HepG2 (cell line): ENCODE measurements around the gene ESYT1. TPM values are rescaled to one million over a fixed set of nuclear protein-coding genes. Genes with fewer than 3 reads are reported as not detected.
A peak's percentile ranks its signal among the peaks of the same experiment; 100 is the strongest.

Experiments
- AKNA ChIP-seq: sonication (generic); formaldehyde crosslinking; IDR thresholded peaks from 2 replicates; pipeline ENCODE4 v1.4.0; 2020; ENCODE audit warnings: missing genetic modification reagents, borderline replicate concordance
- CEBPB ChIP-seq: IDR thresholded peaks from 2 replicates; pipeline ENCODE4 v1.6.1; 2011; ENCODE audit warnings: low read depth, low read length, improper control_type of control experiment, borderline replicate concordance
- CSRNP1 ChIP-seq: sonication (generic); formaldehyde crosslinking; IDR thresholded peaks from 2 replicates; pipeline ENCODE4 v1.8.1; 2023; ENCODE audit warnings: mild to moderate bottlenecking, missing genetic modification reagents
- ESRRA ChIP-seq: sonication (generic); formaldehyde crosslinking; IDR thresholded peaks from 2 replicates; pipeline ENCODE4 v1.5.1; 2020; ENCODE audit warnings: mild to moderate bottlenecking, low read depth, missing genetic modification reagents
- MAX ChIP-seq: IDR thresholded peaks from 2 replicates; pipeline ENCODE4 v1.6.1; 2012; ENCODE audit warnings: inconsistent platforms
- NFIB ChIP-seq: sonication (generic); formaldehyde crosslinking; IDR thresholded peaks from 2 replicates; pipeline ENCODE4 v1.9.0; 2021; ENCODE audit warnings: missing genetic modification reagents, mild to moderate bottlenecking, borderline replicate concordance
- RAD51 ChIP-seq: fragments of 450-650 bp; IDR thresholded peaks from 2 replicates; pipeline ENCODE4 v1.6.1; 2016; ENCODE audit warnings: borderline replicate concordance
- SRY ChIP-seq: sonication (generic); formaldehyde crosslinking; IDR thresholded peaks from 2 replicates; pipeline ENCODE4 v1.8.0; 2022; ENCODE audit warnings: mild to moderate bottlenecking, missing genetic modification reagents
- ZNF318 ChIP-seq: sonication (generic); formaldehyde crosslinking; IDR thresholded peaks from 2 replicates; pipeline ENCODE4 v1.4.0; 2020; ENCODE audit warnings: mild to moderate bottlenecking, missing genetic modification reagents
- ZNF335 ChIP-seq: sonication (generic); formaldehyde crosslinking; IDR thresholded peaks from 2 replicates; pipeline ENCODE4 v1.4.0; 2020; ENCODE audit warnings: missing genetic modification reagents
- ZNF33B ChIP-seq: sonication (generic); formaldehyde crosslinking; IDR thresholded peaks from 2 replicates; pipeline ENCODE4 v1.5.1; 2020; ENCODE audit warnings: mild to moderate bottlenecking, missing genetic modification reagents
- ZNF878 ChIP-seq: sonication (generic); formaldehyde crosslinking; IDR thresholded peaks from 2 replicates; pipeline ENCODE4 v1.8.1; 2023; ENCODE audit warnings: mild to moderate bottlenecking, missing genetic modification reagents, moderate library complexity
- polyA plus RNA-seq, 8 experiments: library from polyadenylated mRNA; depleted of rRNA in 3 of 8; stranded (reverse) in 7 of 8; unstranded in 1 of 8; fragments of >200 nt; fragmentation: Illumina TruSeq in 4 of 8; extraction: Trizol in 4 of 8; gene quantifications; 2 replicates each; pipeline versions ENCODE4 v1.2.1 to v1.2.3, GENCODE V29; 2011 to 2016; ENCODE audit warnings: low read depth in 4 of 8, missing spikeins in 1 of 8, mixed read lengths in 1 of 8; ENCODE audit not compliant: insufficient read depth in 1 of 8
- total RNA-seq, 5 experiments: library from RNA; depleted of rRNA; stranded (reverse); fragments of >200 nt; fragmentation: Illumina TruSeq; extraction: Trizol; gene quantifications; 2 replicates each; pipeline ENCODE4 v1.2.3, GENCODE V29; 2016; ENCODE audit warnings: low read depth in 1 of 5

The ESYT1 gene
- total and polyA plus RNA-seq, 2 of the 13 experiments (the other 11 are each of a cell fraction or from before 2014, with no cell fraction given), result 66.9 to 71.0 TPM

- TF ChIP-seq ZNF318 (no peak), AKNA (CRISPR knock-in tag) (no peak), ZNF878 (CRISPR knock-in tag) (no peak), RAD51 (no peak), CSRNP1 (no peak), CEBPB (no peak), MAX (peak; percentile 60), ESRRA (CRISPR knock-in tag) (0 out of 2 replicates have a peak, but pooled peaks have one; percentile 26), SRY (CRISPR knock-in tag) (peak; percentile 35; the same call in 1 of the 2 replicates), ZNF33B (CRISPR knock-in tag) (0 out of 2 replicates have a peak, but pooled peaks have one; percentile 18), ZNF335 (CRISPR knock-in tag) (0 out of 2 replicates have a peak, but pooled peaks have one; percentile 48), NFIB (CRISPR knock-in tag) (no peak)
Observed at GRCh38 chr12:56189918-56190694, 62.0 kb downstream of the ESYT1 start (continued).
